Measurements from ENCODE around the gene S100A8.

The S100A8 gene

DNA sequence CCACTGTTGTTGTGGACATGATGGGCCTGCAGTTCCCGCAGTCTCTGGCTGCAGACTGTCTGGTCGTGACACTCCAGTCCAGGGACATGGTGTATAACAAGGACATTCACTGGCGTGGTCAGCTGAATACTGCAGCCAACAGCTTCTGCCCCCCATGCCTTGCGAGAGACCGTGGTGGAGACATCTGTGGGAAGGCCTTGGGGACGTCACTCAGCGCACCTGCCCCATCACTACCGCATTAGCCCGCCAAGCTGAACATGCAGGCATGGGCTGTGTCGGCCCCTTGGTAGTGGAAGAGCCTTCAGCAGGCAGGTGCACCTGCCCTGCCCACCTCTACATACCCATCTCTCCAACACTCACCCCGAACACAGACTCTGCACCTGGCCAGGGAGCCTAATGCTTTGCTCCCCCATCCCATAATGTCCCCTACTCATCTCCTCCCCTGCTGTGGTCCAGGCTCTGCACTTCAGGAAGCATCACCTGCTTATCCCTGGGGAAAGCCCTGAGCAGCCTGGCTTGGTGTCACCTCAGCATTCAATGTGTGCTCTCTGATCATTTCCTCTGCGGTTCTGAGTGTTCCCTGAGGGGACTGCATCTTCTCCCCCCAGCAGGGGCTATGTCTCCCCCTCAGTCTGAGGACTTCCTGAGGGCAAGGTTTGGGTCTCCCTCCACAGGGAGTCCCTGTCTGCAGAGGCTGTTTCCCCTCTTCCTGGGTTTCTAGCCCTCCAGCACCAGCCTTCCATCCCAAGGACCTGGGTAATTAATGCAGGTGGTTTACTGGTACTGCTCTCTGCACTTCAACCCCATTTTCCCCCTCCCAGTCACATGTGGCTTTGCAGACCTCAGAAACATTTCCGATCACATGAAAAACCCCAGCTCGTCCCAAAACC is 45.4 kb downstream of the S100A8 start:
- no peak for DNase-seq

DNA sequence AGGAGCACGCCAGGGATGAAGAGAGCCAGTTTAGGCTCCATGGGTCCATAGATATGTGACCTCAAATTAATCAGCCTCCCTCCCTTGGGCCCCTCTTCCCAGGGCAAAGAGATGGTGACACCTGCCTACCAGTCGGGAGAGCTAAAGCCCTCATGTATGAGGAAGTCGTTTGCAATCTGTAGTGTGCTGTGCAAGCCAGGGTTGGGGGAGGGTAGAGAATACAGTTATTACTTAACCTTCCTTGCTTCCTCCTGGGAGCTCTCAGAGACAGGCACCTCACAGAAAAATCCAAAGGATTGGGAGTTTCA is 46.2 kb downstream of the S100A8 start:
- DNase-seq: no peak

DNA sequence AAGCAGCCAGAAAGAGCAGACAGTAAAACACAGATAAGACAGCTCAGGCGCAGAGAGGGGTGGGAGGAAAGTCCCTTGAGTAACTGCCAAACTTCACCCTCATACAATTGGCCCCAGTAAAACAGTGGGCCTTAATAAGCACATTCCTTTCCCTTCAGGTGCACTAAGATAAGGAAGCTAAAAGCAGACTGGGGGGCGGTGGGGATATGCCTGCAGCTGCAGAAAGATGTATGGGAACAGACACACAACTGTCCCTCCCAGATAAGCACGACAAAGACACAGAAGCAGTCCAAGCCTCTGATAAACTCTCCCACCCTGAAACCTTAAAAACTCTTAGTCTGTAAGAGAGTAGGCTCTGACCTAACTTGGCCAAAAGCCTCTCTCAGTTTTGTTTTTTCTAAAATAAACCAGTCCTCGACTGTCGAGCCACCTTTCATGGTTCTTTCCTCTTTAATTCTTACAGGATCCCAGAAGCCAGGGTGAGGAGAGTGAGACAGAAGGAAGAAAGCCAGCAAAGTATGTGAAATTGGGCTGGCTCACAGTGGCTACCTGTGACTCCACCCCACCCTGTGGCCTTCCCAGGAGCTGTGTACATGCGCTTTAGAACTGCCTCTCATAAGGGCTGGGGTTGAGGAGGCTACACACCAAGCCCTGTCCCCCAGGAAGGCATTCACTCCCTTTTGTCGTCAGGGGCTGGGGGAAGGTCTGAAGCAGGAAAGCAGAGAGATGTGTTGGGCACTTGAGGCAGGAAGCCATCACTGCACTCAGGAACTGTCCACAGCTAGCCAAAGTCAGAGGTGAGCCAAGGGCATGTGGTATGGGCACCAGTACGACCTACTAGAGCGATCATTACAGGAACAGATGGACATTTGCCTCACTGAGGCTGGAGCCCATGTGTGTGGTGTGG is 46.8 kb downstream of the S100A8 start:
- DNase-seq: no peak

DNA sequence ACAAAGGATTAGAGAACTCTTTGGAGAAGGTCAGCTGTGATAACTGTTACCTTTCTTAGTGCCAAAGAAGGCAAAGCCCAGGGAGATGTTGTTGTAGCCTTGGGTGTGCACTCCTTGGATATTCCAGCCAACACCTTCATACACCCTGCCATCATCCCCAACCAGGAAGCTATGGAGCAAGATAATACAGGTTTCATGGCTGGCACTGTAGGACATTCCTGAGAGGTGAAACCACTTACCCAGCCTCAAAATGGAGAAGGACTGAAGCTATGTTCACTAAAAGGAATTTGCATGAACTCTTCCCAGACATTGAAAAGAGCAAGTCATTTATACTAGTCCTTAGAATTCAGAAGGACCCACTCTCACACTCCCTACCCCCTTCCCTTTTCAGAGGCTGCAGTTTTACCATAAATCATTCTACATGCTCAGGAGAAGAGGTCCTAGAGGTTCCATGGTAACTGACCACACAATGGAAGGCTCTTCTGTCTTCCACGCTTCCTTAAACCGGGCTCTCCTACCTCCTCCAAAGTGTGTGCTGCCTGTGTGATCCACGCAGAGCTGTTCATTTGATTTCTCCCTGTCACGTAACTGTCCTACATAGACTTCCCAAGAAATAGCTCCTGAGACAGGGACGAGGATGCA is 47.7 kb downstream of the S100A8 start:
- no peak for DNase-seq

DNA sequence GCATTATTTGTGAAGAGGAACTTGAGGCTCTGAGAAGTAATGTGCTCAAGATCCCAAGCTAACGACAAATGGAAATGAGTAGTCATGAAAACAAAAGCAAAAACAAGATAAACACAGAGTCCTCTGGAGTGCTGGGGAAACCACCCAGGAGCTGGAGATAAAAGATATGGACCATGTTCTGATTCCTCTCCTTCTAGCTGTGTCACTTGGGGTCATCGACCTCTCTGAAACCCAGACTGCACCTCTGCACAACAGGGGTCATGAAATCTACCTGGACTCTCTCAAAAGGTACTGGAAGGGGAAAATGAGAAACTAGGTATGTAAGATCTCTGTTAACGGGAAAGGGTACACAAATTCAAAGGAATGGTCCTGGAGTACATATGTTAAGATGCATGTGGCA is 48.7 kb downstream of the S100A8 start:
- DNase-seq: no peak

DNA sequence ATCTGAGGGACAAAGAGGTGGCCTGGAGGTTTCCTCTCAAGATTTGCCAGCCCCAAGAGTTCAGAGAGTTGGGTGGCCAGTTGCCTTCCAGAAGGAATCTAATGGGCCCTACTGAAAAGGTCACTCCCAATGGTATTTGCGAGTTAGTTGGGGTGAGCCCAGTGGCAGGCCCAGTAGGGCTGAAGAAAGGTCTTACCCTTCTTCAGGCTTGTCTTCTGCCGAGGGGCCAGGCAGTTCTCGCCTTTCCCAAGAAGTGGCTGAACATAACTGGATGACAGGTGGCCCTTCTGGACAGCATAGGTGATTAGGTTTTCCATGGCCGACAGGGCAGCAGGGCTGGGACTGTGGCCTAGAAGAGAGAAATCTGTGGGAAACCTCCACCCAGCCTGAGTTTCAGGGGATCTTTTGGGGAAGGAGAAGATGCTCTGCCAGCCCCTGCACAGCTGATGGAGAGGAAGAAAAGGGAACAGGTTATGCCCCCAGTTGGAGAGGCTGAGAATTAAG is 49.4 kb downstream of the S100A8 start:
- DNase-seq: no peak

DNA sequence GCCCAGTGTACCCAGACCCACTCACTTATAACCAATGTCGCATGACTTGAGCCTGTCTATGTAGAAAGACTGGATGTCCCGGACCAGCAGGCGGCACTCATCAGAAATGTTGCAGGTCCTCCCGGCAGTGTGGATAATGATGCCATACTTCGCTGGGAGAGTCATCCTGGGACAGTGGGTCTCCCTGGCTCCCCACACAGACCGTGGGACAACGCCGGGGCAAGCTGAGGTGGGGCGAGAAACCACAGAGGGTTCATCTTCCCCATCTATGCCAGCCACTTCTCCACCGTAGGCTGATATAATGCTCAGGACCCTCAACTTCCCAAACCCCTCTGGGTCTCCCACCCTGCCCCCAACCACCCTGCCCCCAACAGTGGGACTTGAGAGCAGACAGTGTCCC is 50.5 kb downstream of the S100A8 start:
- no peak for DNase-seq
